Activated CD4-positive, CD25-positive, alpha-beta regulatory T cell (primary cell): ENCODE results near the gene PLS1.
A peak's percentile ranks its signal among the peaks of the same experiment; 100 is the strongest.
"Not testable (repeated sequence)": the region's sequence is repeated elsewhere in the genome, so short reads cannot be mapped to it uniquely, and the experiment has no call there.

ENCODE experiments used
- DNase-seq, 4 experiments: peaks; one replicate each; lab custom pipeline; 2025; lab: John Stamatoyannopoulos, UW

PLS1 gene

DNA sequence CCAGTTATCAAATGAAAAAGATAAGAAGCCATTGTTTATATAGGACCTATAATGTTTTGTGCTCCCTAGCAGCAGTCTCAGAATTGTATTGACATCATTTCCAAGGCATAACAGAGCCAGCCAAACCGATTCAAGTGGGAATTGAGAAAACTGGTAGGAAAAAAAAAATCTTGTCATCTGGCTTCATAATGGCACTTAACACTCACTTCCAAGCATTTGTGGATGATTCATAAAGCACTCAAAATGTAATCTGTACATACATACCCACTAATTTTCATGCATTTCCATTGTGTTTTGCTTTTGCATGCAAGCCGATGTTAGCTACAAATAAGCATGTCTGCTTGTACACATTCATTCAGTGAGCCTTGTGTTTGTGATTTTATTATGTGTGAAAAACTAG, 109.0 kb downstream of the PLS1 start:
- DNase-seq: no peak

DNA sequence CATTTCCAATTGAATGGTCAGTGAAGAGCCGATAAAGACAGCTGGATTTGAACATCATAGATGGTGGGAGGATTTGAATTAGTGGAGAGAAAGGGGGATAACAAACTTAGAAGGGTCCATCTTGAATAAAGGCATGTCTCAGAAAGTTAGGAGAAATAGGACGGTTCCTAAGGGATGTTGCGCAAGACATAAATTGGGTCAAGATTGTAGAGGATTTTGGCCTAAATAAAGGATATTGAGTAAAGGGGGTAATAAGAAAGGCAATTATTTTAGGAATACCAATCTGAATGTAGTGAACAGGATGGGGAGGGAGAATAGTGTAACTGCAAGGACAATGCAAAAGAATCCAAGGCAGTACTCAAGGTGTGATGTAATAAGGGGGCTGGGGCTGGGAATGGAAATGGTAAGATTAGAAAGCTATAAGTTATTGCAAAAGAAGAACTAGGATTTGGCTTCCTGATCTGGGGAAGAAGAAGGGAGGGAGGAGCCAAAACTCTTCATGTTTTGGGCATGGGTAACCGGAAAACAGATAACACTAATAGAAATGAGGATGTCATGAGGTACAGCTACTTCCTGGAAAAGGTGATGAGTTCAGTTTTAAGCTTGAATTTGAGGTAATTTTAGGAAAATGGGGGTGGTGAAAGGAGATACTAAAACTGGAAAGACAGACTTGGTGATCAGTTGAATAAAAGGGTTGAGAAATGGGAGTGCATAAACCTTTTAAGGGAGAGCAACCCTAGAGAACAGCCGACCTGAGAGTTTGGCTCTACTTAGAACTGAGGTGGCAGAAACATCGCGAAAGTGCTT, 110.3 kb downstream of the PLS1 start:
- DNase-seq: no peak

DNA sequence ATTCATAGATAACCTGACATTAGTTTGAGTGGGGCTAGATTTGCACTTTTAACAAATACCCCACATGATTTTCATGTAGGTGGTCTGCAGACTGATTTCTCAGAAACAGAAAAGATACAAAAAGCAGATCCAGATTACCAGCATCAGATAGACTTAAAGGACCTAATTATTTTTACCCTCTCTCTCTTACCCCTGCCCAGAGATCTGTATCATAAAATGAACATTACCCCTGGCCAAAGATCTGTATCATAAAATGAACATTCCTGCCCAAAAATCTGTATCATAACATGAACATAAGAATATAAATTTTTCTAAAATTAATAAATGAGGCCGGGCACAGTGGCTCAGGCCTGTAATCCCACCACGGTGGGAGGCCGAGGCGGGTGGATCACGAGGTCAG, 113.0 kb downstream of the PLS1 start:
- no peak for DNase-seq

DNA sequence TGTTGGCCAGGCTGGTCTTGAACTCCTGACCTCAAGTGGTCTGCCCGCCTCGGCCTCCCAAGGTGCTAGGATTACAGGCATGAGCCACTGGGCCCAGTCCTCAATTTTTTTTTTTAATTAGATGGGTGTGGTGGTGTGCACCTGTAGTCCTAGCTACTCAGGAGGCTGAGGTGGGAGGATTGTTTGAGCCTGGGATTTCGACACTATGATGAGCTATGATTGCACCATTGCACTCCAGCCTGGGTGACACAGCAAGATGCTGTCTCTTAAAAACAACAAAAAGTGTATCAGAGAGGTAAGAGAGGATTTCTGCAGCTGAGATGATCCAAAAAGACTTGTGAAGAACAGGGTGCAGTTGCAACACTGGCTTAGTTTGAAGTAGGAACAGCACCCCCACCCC, 118.7 kb downstream of the PLS1 start:
- DNase-seq: not testable (repeated sequence)

DNA sequence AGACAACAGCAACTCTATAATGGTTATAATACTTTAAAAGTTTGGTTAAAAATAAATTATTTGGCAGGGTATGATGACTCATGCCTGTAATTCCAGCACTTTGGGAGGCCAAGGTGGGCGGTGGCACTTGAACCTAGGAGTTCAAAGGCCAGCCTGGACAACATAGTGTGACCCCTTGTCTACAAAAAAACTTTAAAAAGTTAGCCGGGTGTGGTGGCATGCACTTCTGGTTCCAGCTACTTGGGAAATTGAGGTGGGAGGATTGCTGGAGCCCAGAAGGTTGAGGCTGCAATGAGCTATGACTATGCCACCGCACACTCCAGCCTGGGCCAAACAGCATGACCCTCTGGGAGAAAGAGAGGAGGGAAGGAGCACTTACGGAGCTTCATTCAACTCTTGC, 119.9 kb downstream of the PLS1 start:
- DNase-seq: no peak

DNA sequence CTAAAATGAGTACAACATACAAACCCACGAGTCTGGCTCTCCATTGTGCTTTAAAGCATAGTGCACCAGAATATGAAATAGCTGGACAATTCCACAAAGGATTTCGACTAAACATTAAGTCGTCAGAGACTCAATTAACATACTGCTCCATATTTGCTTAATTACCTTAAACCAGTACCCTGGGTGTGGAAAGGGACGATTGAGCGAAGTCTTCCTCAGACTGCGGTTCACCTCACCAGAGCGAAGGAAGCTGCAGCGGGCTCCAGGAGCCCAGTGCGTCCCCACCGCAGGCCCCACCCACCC, 127.4 kb downstream of the PLS1 start:
- no peak for DNase-seq

DNA sequence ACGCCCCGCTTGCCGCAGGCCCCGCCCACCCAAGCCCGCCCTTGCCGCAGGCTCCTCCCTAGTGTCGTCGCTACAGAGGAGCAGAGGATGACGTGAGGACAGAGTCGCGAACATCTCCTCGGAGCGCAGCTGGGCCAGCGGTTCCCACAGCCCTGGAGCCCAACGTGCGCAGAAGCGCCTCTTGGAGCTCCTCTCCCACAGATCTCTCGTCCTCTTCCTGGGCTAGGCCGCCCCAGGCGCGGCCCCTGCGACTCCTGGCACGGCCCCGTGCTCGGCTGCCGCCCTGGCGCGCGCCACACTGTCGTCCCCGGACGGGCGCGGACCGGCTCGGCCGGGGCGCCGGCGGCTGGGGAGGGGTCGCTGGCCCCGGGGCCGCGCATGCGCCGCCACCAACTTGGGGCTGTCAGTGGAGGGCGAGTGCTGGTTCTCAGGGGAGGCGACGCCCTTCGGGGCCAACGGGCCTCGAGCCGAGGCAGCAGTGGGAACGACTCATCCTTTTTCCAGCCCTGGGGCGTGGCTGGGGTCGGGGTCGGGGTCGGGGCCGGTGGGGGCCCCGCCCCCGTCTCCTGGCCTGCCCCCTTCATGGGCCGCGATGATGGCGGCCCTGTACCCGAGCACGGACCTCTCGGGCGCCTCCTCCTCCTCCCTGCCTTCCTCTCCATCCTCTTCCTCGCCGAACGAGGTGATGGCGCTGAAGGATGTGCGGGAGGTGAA, 127.9 kb downstream of the PLS1 start, which contains the start of gene TRPC1:
TRPC1 (plus strand) TSS at position 67 of the 714 bp plus-strand sequence; CDS start at position 593, 526 bp downstream.
- DNase-seq: peak; percentile 50 to 67 (median 62)

DNA sequence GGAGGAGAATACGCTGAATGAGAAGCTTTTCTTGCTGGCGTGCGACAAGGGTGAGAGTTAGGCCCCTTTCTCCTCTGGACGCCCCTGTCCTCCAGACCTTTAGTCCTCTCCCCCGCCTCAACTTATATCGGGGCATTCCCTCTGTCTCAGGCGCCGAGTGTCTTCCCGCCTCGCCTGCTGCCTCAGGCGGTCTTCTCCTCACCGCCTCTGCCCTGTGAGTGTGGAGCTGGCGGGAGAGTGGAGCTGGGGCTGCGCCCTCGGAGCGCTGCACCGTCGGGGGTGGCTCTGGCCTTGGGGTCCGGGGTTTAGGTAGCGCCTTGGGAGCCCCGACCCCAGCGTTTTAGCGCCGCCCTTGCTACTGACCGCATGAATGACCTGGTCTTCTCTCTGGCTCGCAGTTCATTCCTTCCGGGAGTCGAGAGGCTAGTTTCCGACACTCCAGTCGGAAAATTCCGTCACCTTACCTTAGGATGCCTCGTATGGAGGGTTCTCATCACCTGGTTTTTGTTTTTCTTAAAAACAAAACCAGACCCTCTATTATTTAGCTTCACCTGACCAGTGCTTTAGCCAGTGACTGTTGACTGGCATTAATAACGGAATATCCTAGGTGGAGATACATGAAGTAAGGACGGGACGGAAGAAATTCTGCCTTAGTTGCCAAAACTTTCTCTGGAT, 128.6 kb downstream of the PLS1 start:
- DNase-seq: no peak

DNA sequence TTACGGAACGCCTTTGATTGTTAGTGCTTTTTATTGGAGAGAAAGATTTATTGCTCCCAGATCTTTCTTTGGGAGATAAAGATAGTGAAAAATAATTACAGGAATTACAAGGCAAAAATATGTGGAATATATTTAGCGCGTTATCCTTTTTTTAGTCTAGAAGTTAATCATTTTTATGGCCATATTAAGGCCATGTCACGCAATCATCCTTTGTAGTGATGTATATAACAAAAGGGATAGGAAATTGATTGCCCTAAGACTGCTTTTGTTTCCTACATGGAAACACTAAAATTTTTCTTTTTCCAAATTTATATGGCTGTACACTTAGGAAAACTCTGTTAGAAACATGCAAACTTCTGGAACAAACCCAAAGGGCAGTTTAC, 129.2 kb downstream of the PLS1 start:
- no peak for DNase-seq

DNA sequence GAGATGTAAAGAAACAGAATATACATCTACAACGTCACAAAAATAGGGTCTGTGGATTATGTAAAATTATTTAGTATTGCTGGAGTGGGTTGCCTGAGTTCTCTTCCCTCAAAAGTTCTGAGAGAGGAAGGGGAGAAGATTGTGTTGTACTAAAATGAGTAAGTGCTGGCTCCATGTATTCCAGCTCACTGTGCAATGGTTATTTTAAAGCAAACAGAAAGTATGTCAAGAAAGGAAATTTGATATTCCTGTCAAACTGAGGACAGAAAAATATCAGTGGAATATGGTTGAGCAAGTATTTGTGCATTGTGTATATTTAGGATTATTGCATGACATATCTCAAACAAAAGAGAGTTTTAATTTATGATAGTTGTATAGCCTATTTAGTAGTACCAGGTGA, 129.8 kb downstream of the PLS1 start:
- no peak for DNase-seq

DNA sequence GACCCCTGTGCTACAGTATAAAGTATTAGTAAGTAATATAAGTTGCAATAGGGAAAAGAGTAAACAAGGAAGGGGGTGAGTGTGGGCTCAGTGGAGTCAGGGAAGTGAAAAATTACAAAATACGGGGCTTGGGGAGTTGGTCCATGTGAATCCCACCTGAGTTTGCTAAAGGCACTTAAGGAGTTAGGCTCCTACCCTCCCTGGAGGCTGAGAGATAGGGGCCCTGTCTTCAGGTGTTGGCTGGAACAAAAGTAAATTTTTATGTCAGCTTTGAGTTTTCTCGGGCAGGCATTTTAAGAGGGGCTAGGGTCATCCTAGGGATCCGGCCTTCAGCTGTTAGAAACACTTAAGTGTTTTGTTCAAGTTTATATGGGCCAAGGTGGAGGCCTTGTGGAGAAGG, 135.9 kb downstream of the PLS1 start:
- DNase-seq: no peak

DNA sequence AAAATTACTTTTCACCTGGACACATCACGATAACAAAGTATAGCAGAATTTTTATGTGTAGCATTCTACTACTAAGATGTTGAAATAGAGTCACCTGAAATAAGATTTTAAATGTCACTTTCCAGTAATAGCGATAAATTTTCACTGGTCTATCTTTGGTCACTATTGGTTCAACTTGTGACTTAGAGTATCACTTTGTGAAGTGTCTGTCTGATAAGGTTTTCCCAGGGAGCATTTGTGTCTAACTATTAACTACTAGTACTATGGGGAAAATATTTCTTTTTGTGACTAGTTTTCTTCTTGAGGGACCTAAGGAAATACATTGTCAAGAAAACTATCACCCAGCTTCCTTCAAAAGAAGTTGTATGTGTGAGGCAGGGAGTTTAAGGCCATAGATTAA, 138.6 kb downstream of the PLS1 start:
- DNase-seq: no peak

DNA sequence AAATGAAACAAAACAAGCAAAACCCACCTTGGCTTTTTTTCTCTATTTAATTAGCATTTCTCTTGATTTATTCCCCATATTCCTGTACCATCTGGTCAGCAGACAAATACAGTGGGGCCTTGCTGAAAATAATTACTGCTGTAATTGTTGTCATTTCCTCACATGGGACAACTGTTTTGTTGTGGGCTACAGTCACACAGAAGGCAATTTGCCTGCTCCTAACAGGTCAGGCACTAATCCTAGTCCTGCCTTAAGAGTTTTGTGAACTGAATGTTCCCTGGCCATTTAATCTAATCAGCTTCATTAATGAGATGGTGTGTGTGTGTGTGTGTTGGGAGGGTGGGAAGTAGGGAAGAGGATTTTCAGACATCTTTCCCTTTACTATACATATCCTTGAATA, 139.3 kb downstream of the PLS1 start:
- DNase-seq: no peak

DNA sequence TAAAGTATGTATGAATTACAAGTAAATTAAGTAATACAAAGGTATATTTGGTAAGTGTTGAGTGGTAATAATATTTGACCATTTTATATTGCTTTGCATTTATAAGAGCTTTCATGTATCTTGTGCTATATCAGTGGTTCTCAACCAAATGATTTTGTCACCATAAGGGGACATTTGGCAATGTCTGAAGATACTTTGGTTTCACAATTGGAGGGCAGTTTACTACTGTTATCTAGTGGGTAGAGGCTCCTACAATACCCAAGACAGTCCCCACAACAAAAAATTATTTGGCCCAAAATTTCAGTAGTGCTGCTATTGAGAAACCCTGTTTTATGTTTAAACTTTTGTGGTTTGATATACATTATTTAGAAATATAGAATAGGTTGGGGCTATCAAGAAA, 142.2 kb downstream of the PLS1 start:
- no peak for DNase-seq

DNA sequence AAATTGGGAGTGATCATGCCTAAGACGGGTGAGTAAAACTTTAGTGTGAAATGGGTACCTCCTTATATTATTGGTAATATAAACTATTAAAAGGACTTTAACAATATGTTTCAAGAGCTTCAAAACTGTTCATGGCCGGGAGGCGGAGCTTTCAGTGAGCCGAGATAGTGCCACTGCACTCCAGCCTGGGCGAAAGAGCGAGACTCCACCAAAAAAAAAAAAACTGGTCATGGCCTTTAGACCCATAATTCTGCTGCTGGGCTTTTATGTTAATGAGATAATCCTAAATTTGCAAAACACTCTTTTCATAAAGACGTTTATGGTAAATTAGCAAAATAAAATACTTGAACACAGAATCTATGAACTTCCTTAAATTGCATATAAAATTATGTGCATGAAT, 150.5 kb downstream of the PLS1 start:
- no peak for DNase-seq

DNA sequence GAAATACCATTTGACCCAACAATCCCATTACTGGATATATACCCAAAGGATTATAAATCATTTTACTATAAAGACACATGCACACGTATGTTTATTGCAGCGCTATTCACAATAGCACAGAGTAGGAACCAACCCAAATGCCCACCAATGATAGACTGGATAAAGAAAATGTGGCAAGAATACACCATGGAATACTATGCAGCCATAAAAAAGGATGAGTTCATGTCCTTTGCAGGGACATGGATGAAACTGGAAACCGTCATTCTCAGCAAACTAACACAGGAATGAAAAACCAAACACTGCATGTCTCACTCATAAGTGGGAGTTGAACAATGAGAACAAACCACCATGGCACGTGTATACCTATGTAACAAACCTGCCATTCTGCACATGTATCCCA, 154.3 kb downstream of the PLS1 start:
- not testable (repeated sequence) for DNase-seq

DNA sequence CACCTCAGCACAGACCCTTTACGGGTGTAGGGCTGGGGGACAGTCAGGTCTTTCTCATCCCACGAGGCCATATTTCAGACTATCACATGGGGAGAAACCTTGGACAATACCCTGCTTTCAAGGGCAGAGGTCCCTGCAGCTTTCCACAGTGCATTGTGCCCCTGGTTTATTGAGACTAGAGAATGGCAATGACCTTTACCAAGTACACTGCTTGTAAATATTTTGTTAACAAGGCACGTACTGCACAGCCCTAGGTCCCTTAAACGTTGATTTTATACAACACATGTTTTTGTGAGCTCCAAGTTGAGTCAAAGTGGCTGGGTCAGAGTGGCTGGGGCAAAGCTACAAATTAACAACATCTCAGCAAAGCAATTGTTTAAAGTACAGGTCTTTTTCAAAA, 156.4 kb downstream of the PLS1 start:
- not testable (repeated sequence) for DNase-seq

DNA sequence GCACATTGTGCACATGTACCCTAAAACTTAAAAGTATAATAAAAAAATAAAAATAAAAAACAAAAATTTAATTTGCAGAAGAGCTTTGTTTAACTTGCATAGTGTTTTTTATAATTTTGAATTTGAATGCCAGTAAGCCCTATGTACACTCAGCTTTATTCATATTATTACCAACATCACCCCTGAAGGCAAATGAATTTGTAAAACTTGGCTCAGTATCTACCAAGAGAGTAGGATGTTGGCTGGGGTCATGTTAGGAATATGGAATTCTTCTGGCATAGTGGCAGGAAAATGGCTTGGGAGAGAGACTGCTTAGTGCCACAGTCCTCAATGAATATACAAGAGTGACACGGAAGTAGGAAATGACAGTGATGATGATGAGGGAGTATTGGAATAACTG, 158.3 kb downstream of the PLS1 start:
- DNase-seq: no peak
